DND-41 (cell line): ENCODE results near the gene BPIFB2.

Source experiments
- ATAC-seq: fragments of 200-7000 bp; cut with Tn5 transposase; 3 replicates; pipeline ENCODE4 v1.9.1; 2021; ENCODE audit warnings: low read depth; ENCODE audit not compliant: insufficient read depth
- DNase-seq: peaks from one replicate; pipeline ENCODE4 v3.0.0-alpha.2; 2020
- H2AFZ ChIP-seq: 2 replicates; pipeline ENCODE4 v1.6.0; 2012; ENCODE audit warnings: low read depth, low read length
- H3K27ac ChIP-seq: 2 replicates; pipeline ENCODE4 v1.5.1; 2012; ENCODE audit warnings: low read length, inconsistent platforms
- H3K27me3 ChIP-seq: fragments of 200-600 bp; sonication (generic); 2 replicates; pipeline ENCODE4 v1.6.0; 2012; ENCODE audit warnings: low read length, mild to moderate bottlenecking, inconsistent platforms; ENCODE audit not compliant: insufficient read depth, poor library complexity
- H3K36me3 ChIP-seq: 2 replicates; pipeline ENCODE4 v1.5.1; 2012; ENCODE audit warnings: low read length, inconsistent platforms; ENCODE audit not compliant: insufficient read depth
- H3K4me1 ChIP-seq: 2 replicates; pipeline ENCODE4 v1.5.1; 2012; ENCODE audit warnings: mild to moderate bottlenecking, low read length; ENCODE audit not compliant: insufficient read depth
- H3K4me2 ChIP-seq: 2 replicates; pipeline ENCODE4 v1.6.0; 2012; ENCODE audit warnings: mild to moderate bottlenecking, moderate library complexity, low read length, inconsistent platforms; ENCODE audit not compliant: insufficient read depth
- H3K4me3 ChIP-seq, 2 experiments: fragments of 200-600 bp in 1 of 2; shearing (Covaris generic) in 1 of 2; 2 replicates each; pipeline ENCODE4 v1.5.1; 2012 to 2016; ENCODE audit warnings: inconsistent platforms in 2 of 2, low read length in 2 of 2, mild to moderate bottlenecking in 2 of 2, low read depth in 1 of 2, moderate library complexity in 1 of 2
- H3K79me2 ChIP-seq: 2 replicates; pipeline ENCODE4 v1.6.0; 2012; ENCODE audit warnings: low read length, inconsistent platforms; ENCODE audit not compliant: insufficient read depth
- H3K9ac ChIP-seq: 2 replicates; pipeline ENCODE4 v1.6.0; 2012; ENCODE audit warnings: low read depth, mild to moderate bottlenecking, inconsistent platforms, low read length, moderate library complexity
- H3K9me3 ChIP-seq: 2 replicates; pipeline ENCODE4 v1.5.1; 2012; ENCODE audit warnings: low read length, moderate library complexity, mild to moderate bottlenecking, inconsistent platforms; ENCODE audit not compliant: insufficient read depth, severe bottlenecking
- H4K20me1 ChIP-seq: 2 replicates; pipeline ENCODE4 v1.6.0; 2012; ENCODE audit warnings: low read length; ENCODE audit not compliant: insufficient read depth
- CTCF ChIP-seq: IDR thresholded peaks from 2 replicates; pipeline ENCODE4 v1.5.1; 2012; ENCODE audit warnings: borderline replicate concordance, low read length, moderate library complexity, mild to moderate bottlenecking; ENCODE audit not compliant: poor library complexity, severe bottlenecking; ENCODE audit errors: extremely low read depth
- EZH2 ChIP-seq: IDR thresholded peaks from 3 replicates; pipeline ENCODE4 v1.6.1; 2012; ENCODE audit warnings: borderline replicate concordance, low read depth, mild to moderate bottlenecking, moderate library complexity, low read length, inconsistent platforms; ENCODE audit not compliant: severe bottlenecking

BPIFB2 gene

GRCh38 chr20:33023439-33024242 is 16.1 kb downstream of the BPIFB2 start:
- Histone ChIP-seq H3K36me3 (no peaks in the 10 kb centered on the region), H3K9me3 (no peaks in the 10 kb centered on the region), H2AFZ (no peak overlapping the region), H4K20me1 (no peaks in the 10 kb centered on the region), H3K4me1 (no peaks in the 10 kb centered on the region), H3K9ac (no peak overlapping the region), H3K4me2 (no peak overlapping the region), H3K27ac (no peak overlapping the region), H3K27me3 (no peaks in the 10 kb centered on the region), H3K4me3 (no peak overlapping the region), H3K79me2 (no peaks in the 10 kb centered on the region)
- ATAC-seq = no peak
- TF ChIP-seq EZH2 (no peak), CTCF (no peak)
- no peak for DNase-seq

GRCh38 chr20:33024243-33024560 is 16.7 kb downstream of the BPIFB2 start:
- no peak for ATAC-seq
- H2AFZ ChIP-seq = no peak overlapping the region
- no peak overlapping the region for H3K4me2 ChIP-seq
- no peaks in the 10 kb centered on the region for H3K9me3 ChIP-seq
- no peak for DNase-seq
- no peaks in the 10 kb centered on the region for H3K27me3 ChIP-seq
- no peaks in the 10 kb centered on the region for H3K4me1 ChIP-seq
- H3K79me2 ChIP-seq = no peaks in the 10 kb centered on the region
- no peak overlapping the region for H3K27ac ChIP-seq
- H3K4me3 ChIP-seq = no peak overlapping the region
- H3K9ac ChIP-seq = no peak overlapping the region
- H3K36me3 ChIP-seq = no peaks in the 10 kb centered on the region
- H4K20me1 ChIP-seq = no peaks in the 10 kb centered on the region
- TF ChIP-seq CTCF (no peak), EZH2 (no peak)

GRCh38 chr20:33024609-33025317 is 17.3 kb downstream of the BPIFB2 start:
- no peak for DNase-seq

More at GRCh38 chr20:33024609-33025317, 17.3 kb downstream of the BPIFB2 start:
- Histone ChIP-seq H3K27me3 (no peaks in the 10 kb centered on the region), H3K4me1 (no peaks in the 10 kb centered on the region), H3K9ac (no peak overlapping the region), H3K4me2 (no peak overlapping the region), H4K20me1 (no peaks in the 10 kb centered on the region), H2AFZ (no peak overlapping the region), H3K79me2 (no peaks in the 10 kb centered on the region), H3K9me3 (no peaks in the 10 kb centered on the region), H3K4me3 (no peak overlapping the region), H3K27ac (no peak overlapping the region), H3K36me3 (no peaks in the 10 kb centered on the region)
- no peak for ATAC-seq
- TF ChIP-seq EZH2 (no peak), CTCF (no peak)
